Measurements from ENCODE around the gene JADE2. TPM values are rescaled to one million over a fixed set of nuclear protein-coding genes. Genes with fewer than 3 reads are reported as not detected.

The JADE2 gene
- total and polyA plus RNA-seq, 2 experiments from 2014 or later, result 16.2 to 40.8 TPM

GRCh38 chr5:134603059-134603458 is 77.6 kb downstream of the JADE2 start (continued):
- TF ChIP-seq ZNF462 (CRISPR knock-in tag; IDR thresholded peaks at IDR 0.05) (no peak), EZH2 (IDR thresholded peaks at IDR 0.05; ENCODE audit: low read depth, unreplicated experiment) (no peak), ETS1 (IDR thresholded peaks at IDR 0.05) (no peak), CTCF (conservative IDR thresholded peaks at IDR 0.05; ENCODE audit: low read depth in 2 of 2) (no peak), STAT1 (IDR thresholded peaks at IDR 0.05; ENCODE audit: unreplicated experiment) (no peak), POLR2AphosphoS5 (IDR thresholded peaks at IDR 0.05; ENCODE audit: low read depth) (no peak), ZNF114 (CRISPR knock-in tag; IDR thresholded peaks at IDR 0.05) (no peak)

All from GM23338 (cell line).